ENCODE results near the gene FHOD3.

- TF ChIP-seq CTCF (IDR thresholded peaks at IDR 0.05) (no peak), EZH2 (IDR thresholded peaks at IDR 0.05; ENCODE audit: borderline replicate concordance, insufficient read depth, low read depth, low read length, poor library complexity, severe bottlenecking) (no peak)
Measured at GRCh38 chr18:36564841-36565240, 267.3 kb downstream of the FHOD3 start.

All from B cell (primary cell).